HepG2 (cell line): ENCODE measurements around the gene KCNA4. TPM values are rescaled to one million over a fixed set of nuclear protein-coding genes. Genes with fewer than 3 reads are reported as not detected.

Source experiments
- ATAC-seq: fragments of 200-7000 bp; cut with Tn5 transposase; 3 replicates; pipeline ENCODE4 v1.9.1; 2020; ENCODE audit warnings: mild to moderate bottlenecking, moderate library complexity
- BruUV-seq: library from RNA; stranded (reverse); fragments of 400-500 nt; replicated peaks from 2 replicates; lab custom pipeline; 2021; lab: Mats Ljungman, UMichigan
- CTCF ChIA-PET: fragments of 300-600 bp; formaldehyde crosslinking; extraction: SDS; loops from one replicate; lab custom pipeline; 2021; ENCODE audit warnings: low total read pairs, inconsistent platforms, low intra/inter-chr PET ratio; lab: Yijun Ruan, JAX
- POLR2A ChIA-PET: fragments of 350-600 bp; sonication (Branson Sonifier 250); formaldehyde crosslinking; loops from one replicate; lab custom pipeline; 2020; ENCODE audit warnings: antibody characterized with exemption, inconsistent platforms; lab: Yijun Ruan, JAX
- DNase-seq: peaks from one replicate; pipeline ENCODE4 v3.0.0-alpha.2; 2015; ENCODE audit warnings: low spot score
- FAIRE-seq: peaks from 3 replicates; lab custom pipeline; 2011; peaks lifted over from hg19 to GRCh38; lab: Jason Lieb, UNC
- H2AFZ ChIP-seq: one replicate; pipeline ENCODE4 v1.6.1; 2011; ENCODE audit warnings: low read length, inconsistent platforms
- H3K27ac ChIP-seq: fragments of 300-600 bp; 3 replicates; pipeline ENCODE4 v1.8.0; 2011; ENCODE audit warnings: mixed run types, mild to moderate bottlenecking, mixed read lengths, low read length, inconsistent platforms; ENCODE audit not compliant: insufficient read depth; ENCODE audit errors: extremely low read length
- H3K27me3 ChIP-seq, 2 experiments: fragments of 200-600 bp in 1 of 2; 2 replicates in 1 of 2; 3 replicates in 1 of 2; pipeline versions ENCODE4 v1.6.0 to v1.8.0; 2011; ENCODE audit warnings: low read length in 2 of 2, mild to moderate bottlenecking in 2 of 2, moderate library complexity in 2 of 2, inconsistent platforms in 1 of 2; ENCODE audit not compliant: insufficient read depth in 2 of 2, control insufficient read depth in 1 of 2
- H3K36me3 ChIP-seq, 2 experiments: fragments of 200-600 bp in 1 of 2; replicated peaks in 1 of 2; 2 replicates in 1 of 2; 3 replicates in 1 of 2; pipeline versions ENCODE4 v1.5.1 to v1.8.0; 2011; ENCODE audit warnings: low read length in 2 of 2, inconsistent platforms in 1 of 2; ENCODE audit not compliant: insufficient read depth in 2 of 2, control insufficient read depth in 1 of 2
- H3K4me1 ChIP-seq: 2 replicates; pipeline ENCODE4 v1.5.1; 2012; ENCODE audit warnings: low read length, inconsistent platforms; ENCODE audit not compliant: insufficient read depth
- H3K4me2 ChIP-seq: 2 replicates; pipeline ENCODE4 v1.6.0; 2011; ENCODE audit warnings: low read depth, low read length, inconsistent platforms
- H3K4me3 ChIP-seq, 3 experiments: fragments of 200-600 bp in 1 of 3; sonication (generic), shearing (Covaris generic) in 1 of 3; replicated peaks in 1 of 3; 2 replicates each; pipeline ENCODE4 v1.5.1; 2011 to 2016; ENCODE audit warnings: low read length in 3 of 3, inconsistent platforms in 2 of 3, low read depth in 2 of 3, mild to moderate bottlenecking in 2 of 3, control low read depth in 1 of 3, mixed read lengths in 1 of 3; ENCODE audit not compliant: insufficient read depth in 1 of 3
- H3K79me2 ChIP-seq: one replicate; pipeline ENCODE4 v1.6.1; 2011; ENCODE audit warnings: low read length, inconsistent platforms; ENCODE audit not compliant: insufficient read depth
- H3K9ac ChIP-seq: 2 replicates; pipeline ENCODE4 v1.6.0; 2011; ENCODE audit warnings: mild to moderate bottlenecking, low read depth, low read length, inconsistent platforms; ENCODE audit not compliant: insufficient read depth
- H3K9me3 ChIP-seq: 2 replicates; pipeline ENCODE4 v1.5.1; 2012; ENCODE audit warnings: mild to moderate bottlenecking, low read length
- H4K20me1 ChIP-seq: 2 replicates; pipeline ENCODE4 v1.6.0; 2011; ENCODE audit warnings: inconsistent platforms, mild to moderate bottlenecking, low read length, moderate library complexity; ENCODE audit not compliant: insufficient read depth
- ASH2L ChIP-seq: fragments of 300-600, 200-600 bp; sonication (generic); IDR thresholded peaks from 2 replicates; pipeline ENCODE4 v1.7.0; 2017; ENCODE audit warnings: low read depth, mild to moderate bottlenecking, moderate library complexity, mixed read lengths, low read length; ENCODE audit not compliant: insufficient read length
- BRD4 ChIP-seq: sonication (generic); formaldehyde crosslinking; IDR thresholded peaks from 2 replicates; pipeline ENCODE4 v1.4.0; 2020; ENCODE audit warnings: missing genetic modification reagents
- ESRRA ChIP-seq: sonication (generic); formaldehyde crosslinking; IDR thresholded peaks from 2 replicates; pipeline ENCODE4 v1.5.1; 2020; ENCODE audit warnings: mild to moderate bottlenecking, low read depth, missing genetic modification reagents
- ETV6 ChIP-seq: sonication (generic); formaldehyde crosslinking; conservative IDR thresholded peaks from 2 replicates; pipeline ENCODE4 v1.4.0; 2020; ENCODE audit warnings: missing genetic modification reagents
- KLF12 ChIP-seq: sonication (generic); formaldehyde crosslinking; IDR thresholded peaks from 2 replicates; pipeline ENCODE4 v1.4.0; 2020; ENCODE audit warnings: missing genetic modification reagents, borderline replicate concordance
- KMT2B ChIP-seq: IDR thresholded peaks from 2 replicates; pipeline ENCODE4 v1.6.1; 2016; ENCODE audit warnings: missing genetic modification reagents, missing compliant biosample characterization
- MEF2D ChIP-seq: sonication (generic); formaldehyde crosslinking; IDR thresholded peaks from 2 replicates; pipeline ENCODE4 v1.5.1; 2020; ENCODE audit warnings: mild to moderate bottlenecking, missing genetic modification reagents
- NKX3-1 ChIP-seq: sonication (generic); formaldehyde crosslinking; IDR thresholded peaks from 2 replicates; pipeline ENCODE4 v1.5.0; 2020; ENCODE audit warnings: missing genetic modification reagents
- PHF21A ChIP-seq: sonication (generic); formaldehyde crosslinking; IDR thresholded peaks from 2 replicates; pipeline ENCODE4 v1.5.0; 2020; ENCODE audit warnings: mild to moderate bottlenecking, missing genetic modification reagents
- SMC3 ChIP-seq: IDR thresholded peaks from 2 replicates; pipeline ENCODE4 v1.6.1; 2011; ENCODE audit warnings: low read length, improper control_type of control experiment
- TARDBP ChIP-seq: sonication (generic); formaldehyde crosslinking; IDR thresholded peaks from 2 replicates; pipeline ENCODE4 v1.8.0; 2022; ENCODE audit warnings: mild to moderate bottlenecking, missing genetic modification reagents
- THYN1 ChIP-seq: sonication (generic); formaldehyde crosslinking; IDR thresholded peaks from 2 replicates; pipeline ENCODE4 v1.8.1; 2023; ENCODE audit warnings: low read depth, mild to moderate bottlenecking, moderate library complexity, missing genetic modification reagents, borderline replicate concordance
- TRIM22 ChIP-seq: fragments of 450-650 bp; IDR thresholded peaks from 2 replicates; pipeline ENCODE4 v1.6.1; 2017
- UBTF ChIP-seq: sonication (generic); formaldehyde crosslinking; IDR thresholded peaks from 2 replicates; pipeline ENCODE4 v1.4.0; 2020; ENCODE audit warnings: mild to moderate bottlenecking, missing genetic modification reagents
- ZC3H13 ChIP-seq: sonication (generic); formaldehyde crosslinking; IDR thresholded peaks from 2 replicates; pipeline ENCODE4 v1.8.1; 2023; ENCODE audit warnings: mild to moderate bottlenecking, missing genetic modification reagents, moderate library complexity
- ZNF468 ChIP-seq: sonication (generic); formaldehyde crosslinking; IDR thresholded peaks from 2 replicates; pipeline ENCODE4 v1.8.0; 2022; ENCODE audit warnings: mild to moderate bottlenecking, moderate library complexity, missing genetic modification reagents
- ZNF557 ChIP-seq: sonication (generic); formaldehyde crosslinking; IDR thresholded peaks from 2 replicates; pipeline ENCODE4 v1.4.0; 2020; ENCODE audit warnings: missing genetic modification reagents
- ZNF670 ChIP-seq: sonication (generic); formaldehyde crosslinking; IDR thresholded peaks from 2 replicates; pipeline ENCODE4 v1.8.0; 2022; ENCODE audit warnings: mild to moderate bottlenecking, missing genetic modification reagents, borderline replicate concordance
- ZNF816 ChIP-seq: sonication (generic); formaldehyde crosslinking; IDR thresholded peaks from 2 replicates; pipeline ENCODE4 v1.8.0; 2022; ENCODE audit warnings: missing genetic modification reagents, mild to moderate bottlenecking, borderline replicate concordance
- WGBS: methylation state at CpG from one replicate; pipeline ENCODE4 v1.1.6; 2017; ENCODE audit warnings: low lambda C conversion rate; 5-methylcytosine and 5-hydroxymethylcytosine counted together
- in situ Hi-C: cut with HindIII; loops from 2 replicates; pipeline ENCODE4 v1.10.0; 2017; ENCODE audit warnings: low pct_unique_long_range_greater_than_20kb; ENCODE audit not compliant: extremely low pct_ligation_motif_present
- intact Hi-C: fragments of 100-400 bp; cut with micrococcal nuclease; formaldehyde crosslinking; loops from one replicate; pipeline ENCODE4 v1.10.0; 2022; ENCODE audit not compliant: unreplicated experiment
- polyA plus RNA-seq, 8 experiments: library from polyadenylated mRNA; depleted of rRNA in 3 of 8; stranded (reverse) in 7 of 8; unstranded in 1 of 8; fragments of >200 nt; fragmentation: Illumina TruSeq in 4 of 8; extraction: Trizol in 4 of 8; gene quantifications; 2 replicates each; pipeline versions ENCODE4 v1.2.1 to v1.2.3, GENCODE V29; 2011 to 2016; ENCODE audit warnings: low read depth in 4 of 8, missing spikeins in 1 of 8, mixed read lengths in 1 of 8; ENCODE audit not compliant: insufficient read depth in 1 of 8
- total RNA-seq, 5 experiments: library from RNA; depleted of rRNA; stranded (reverse); fragments of >200 nt; fragmentation: Illumina TruSeq; extraction: Trizol; gene quantifications; 2 replicates each; pipeline ENCODE4 v1.2.3, GENCODE V29; 2016; ENCODE audit warnings: low read depth in 1 of 5

KCNA4 gene
- total and polyA plus RNA-seq, 2 of the 13 experiments (the other 11 are each of a cell fraction or from before 2014, with no cell fraction given): not detected

- TF ChIP-seq ZC3H13 (CRISPR knock-in tag) (no peak), ZNF557 (no peak), MEF2D (CRISPR knock-in tag) (no peak), BRD4 (no peak), KMT2B (CRISPR knock-in tag) (no peak), THYN1 (CRISPR knock-in tag) (no peak)
- TF ChIP-seq, all 625 proteins: peak for 0
These were observed 1.7 kb upstream of the KCNA4 start (continued) for GRCh38 chr11:30018495-30018894.

GRCh38 chr11:30017445-30017895 is 640 bp upstream of the KCNA4 start:
- H3K4me3 ChIP-seq: no peak overlapping the region
- H4K20me1 ChIP-seq: no peaks in the 10 kb centered on the region
- no peaks in the 10 kb centered on the region for H3K36me3 ChIP-seq
- no peak overlapping the region for H3K4me2 ChIP-seq
- no peak for ATAC-seq
- H3K9ac ChIP-seq: no peak overlapping the region
- in situ Hi-C loops: no loop called here
- no peak for FAIRE-seq
- H3K79me2 ChIP-seq: no peaks in the 10 kb centered on the region
- ChIA-PET POLR2A (no interaction called here), CTCF (no interaction called here)
- H2AFZ ChIP-seq: no peak overlapping the region
- H3K4me1 ChIP-seq: no peaks in the 10 kb centered on the region
- BruUV-seq: no TSS peak
- peaks cover 0 to 4% of the 10 kb centered on the region in 2 experiments; a peak in 1 of 5 replicates for H3K27me3 ChIP-seq
- DNase-seq: no peak
- intact Hi-C loops: no loop called here
- H3K27ac ChIP-seq: no peak overlapping the region
- no peaks in the 10 kb centered on the region for H3K9me3 ChIP-seq
- WGBS: 46% methylated on average over 19 of the region's 19 CpGs
- TF ChIP-seq UBTF (CRISPR knock-in tag) (no peak), ZNF468 (CRISPR knock-in tag) (no peak), ZNF670 (no peak), ASH2L (no peak), ETV6 (CRISPR knock-in tag) (no peak), KLF12 (CRISPR knock-in tag) (no peak), PHF21A (no peak), SMC3 (no peak), TARDBP (CRISPR knock-in tag) (no peak), TRIM22 (no peak), BRD4 (no peak), ZNF816 (CRISPR knock-in tag) (no peak), NKX3-1 (CRISPR knock-in tag) (no peak), ESRRA (no peak)
